HepG2 (cell line): ENCODE data around the gene TNFRSF11A.

Experiments
- CREB1 ChIP-seq, 2 experiments: fragments of 450-650 bp in 1 of 2; IDR thresholded peaks; 2 replicates each; pipeline ENCODE4 v1.6.1; 2016 to 2017; ENCODE audit warnings: control low read depth in 1 of 2, mild to moderate bottlenecking in 1 of 2, missing compliant biosample characterization in 1 of 2, missing genetic modification characterization in 1 of 2
- HNRNPLL ChIP-seq: fragments of 200-400 bp; formaldehyde crosslinking; IDR thresholded peaks from 2 replicates; pipeline ENCODE4 v1.6.1; 2017; ENCODE audit warnings: mild to moderate bottlenecking, low read depth, low read length; ENCODE audit not compliant: poor library complexity, severe bottlenecking
- MXI1 ChIP-seq: IDR thresholded peaks from 3 replicates; pipeline ENCODE4 v1.6.1; 2012; ENCODE audit warnings: low read depth, low read length, inconsistent platforms, borderline replicate concordance
- NCOA2 ChIP-seq: sonication (generic); formaldehyde crosslinking; IDR thresholded peaks from 2 replicates; pipeline ENCODE4 v1.8.0; 2022; ENCODE audit warnings: inconsistent platforms
- PAWR ChIP-seq: sonication (generic); formaldehyde crosslinking; IDR thresholded peaks from 2 replicates; pipeline ENCODE4 v1.4.0; 2020; ENCODE audit warnings: missing genetic modification reagents, mild to moderate bottlenecking, borderline replicate concordance
- RXRA ChIP-seq: sonication (generic); formaldehyde crosslinking; IDR thresholded peaks from 2 replicates; pipeline ENCODE4 v1.5.1; 2020; ENCODE audit warnings: missing genetic modification reagents
- SMC3 ChIP-seq: IDR thresholded peaks from 2 replicates; pipeline ENCODE4 v1.6.1; 2011; ENCODE audit warnings: low read length, improper control_type of control experiment
- SRSF9 ChIP-seq: fragments of 200-400 bp; formaldehyde crosslinking; IDR thresholded peaks from 2 replicates; pipeline ENCODE4 v1.6.1; 2018; ENCODE audit warnings: borderline replicate concordance, mild to moderate bottlenecking, low read depth, low read length; ENCODE audit not compliant: insufficient read depth, poor library complexity, severe bottlenecking
- TARDBP ChIP-seq: sonication (generic); formaldehyde crosslinking; IDR thresholded peaks from 2 replicates; pipeline ENCODE4 v1.8.0; 2022; ENCODE audit warnings: mild to moderate bottlenecking, missing genetic modification reagents
- ZNF260 ChIP-seq: sonication (generic); formaldehyde crosslinking; IDR thresholded peaks from 2 replicates; pipeline ENCODE4 v1.4.0; 2020; ENCODE audit warnings: missing genetic modification reagents, low read depth, mild to moderate bottlenecking, borderline replicate concordance
- ZNF768 ChIP-seq: sonication (generic); formaldehyde crosslinking; IDR thresholded peaks from 2 replicates; pipeline ENCODE4 v1.4.0; 2020; ENCODE audit warnings: missing genetic modification reagents
- TF ChIP-seq, protein P1 (sequence below): sonication (generic); formaldehyde crosslinking; IDR thresholded peaks from 2 replicates; pipeline ENCODE4 v1.5.0; 2020; ENCODE audit warnings: mild to moderate bottlenecking, missing genetic modification reagents, moderate library complexity

DNA sequence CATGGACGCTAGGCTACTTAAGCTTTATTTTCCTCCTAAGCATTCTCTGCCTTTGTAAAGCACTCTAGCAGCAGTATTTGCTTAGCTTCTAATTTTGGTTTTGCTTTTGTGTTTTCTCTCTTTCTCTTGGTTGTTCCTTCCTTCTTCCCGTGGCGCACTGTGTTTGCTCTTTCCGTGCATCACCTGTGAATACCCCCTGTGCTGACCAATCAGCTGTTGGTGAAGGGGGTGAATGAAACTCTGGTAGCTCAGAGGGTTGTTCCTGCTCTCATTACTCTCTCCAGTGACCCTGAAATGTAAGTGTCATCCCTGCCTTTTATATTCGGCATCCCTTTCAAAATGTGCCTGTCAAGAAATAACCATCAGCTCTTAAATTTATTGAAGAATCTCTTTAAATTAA, 45.5 kb upstream of the TNFRSF11A start:
- TF ChIP-seq NCOA2 (CRISPR knock-in tag) (no peak), MXI1 (no peak), CREB1 (IDR thresholded peaks at IDR 0.05) (no peak), CREB1 (CRISPR knock-in tag; IDR thresholded peaks at IDR 0.05) (no peak), HNRNPLL (no peak), ZNF768 (CRISPR knock-in tag) (no peak), SMC3 (no peak), TARDBP (CRISPR knock-in tag) (no peak), SRSF9 (no peak), ZNF260 (CRISPR knock-in tag) (no peak), RXRA (CRISPR knock-in tag) (no peak), PAWR (CRISPR knock-in tag) (no peak)
- TF ChIP-seq, protein P1, sequence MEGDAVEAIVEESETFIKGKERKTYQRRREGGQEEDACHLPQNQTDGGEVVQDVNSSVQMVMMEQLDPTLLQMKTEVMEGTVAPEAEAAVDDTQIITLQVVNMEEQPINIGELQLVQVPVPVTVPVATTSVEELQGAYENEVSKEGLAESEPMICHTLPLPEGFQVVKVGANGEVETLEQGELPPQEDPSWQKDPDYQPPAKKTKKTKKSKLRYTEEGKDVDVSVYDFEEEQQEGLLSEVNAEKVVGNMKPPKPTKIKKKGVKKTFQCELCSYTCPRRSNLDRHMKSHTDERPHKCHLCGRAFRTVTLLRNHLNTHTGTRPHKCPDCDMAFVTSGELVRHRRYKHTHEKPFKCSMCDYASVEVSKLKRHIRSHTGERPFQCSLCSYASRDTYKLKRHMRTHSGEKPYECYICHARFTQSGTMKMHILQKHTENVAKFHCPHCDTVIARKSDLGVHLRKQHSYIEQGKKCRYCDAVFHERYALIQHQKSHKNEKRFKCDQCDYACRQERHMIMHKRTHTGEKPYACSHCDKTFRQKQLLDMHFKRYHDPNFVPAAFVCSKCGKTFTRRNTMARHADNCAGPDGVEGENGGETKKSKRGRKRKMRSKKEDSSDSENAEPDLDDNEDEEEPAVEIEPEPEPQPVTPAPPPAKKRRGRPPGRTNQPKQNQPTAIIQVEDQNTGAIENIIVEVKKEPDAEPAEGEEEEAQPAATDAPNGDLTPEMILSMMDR (CRISPR knock-in tag), result no peak
